NCI-H2107 treated with DMSO at 0.1 percent for 48 hours (cell line): ENCODE measurements around the gene CASZ1.

ENCODE experiments used
- DNase-seq: peaks from one replicate; lab custom pipeline; 2025; ENCODE audit not compliant: unreplicated experiment; lab: John Stamatoyannopoulos, UW

Gene CASZ1

DNA sequence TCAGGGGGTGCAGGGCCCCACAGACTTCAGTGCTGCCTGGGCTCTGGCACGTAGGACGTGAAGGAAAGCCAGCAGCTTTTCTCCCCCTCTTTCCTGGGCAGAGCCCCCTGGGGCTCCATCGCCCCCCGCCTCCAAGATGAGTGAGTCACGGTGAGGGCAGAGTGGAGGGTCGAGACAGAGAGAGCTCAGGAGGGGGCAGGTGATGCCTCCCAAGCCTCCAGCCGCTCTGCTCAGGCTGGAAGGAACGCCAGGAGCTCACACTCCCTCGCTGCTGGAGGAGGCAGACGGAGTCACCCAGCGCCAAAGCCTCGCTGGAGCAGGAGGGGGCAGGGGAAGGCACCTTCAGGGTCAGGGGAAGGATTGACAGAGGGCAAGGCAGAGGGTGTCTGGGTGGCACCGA is 119.5 kb downstream of the CASZ1 start:
- no peak for DNase-seq

DNA sequence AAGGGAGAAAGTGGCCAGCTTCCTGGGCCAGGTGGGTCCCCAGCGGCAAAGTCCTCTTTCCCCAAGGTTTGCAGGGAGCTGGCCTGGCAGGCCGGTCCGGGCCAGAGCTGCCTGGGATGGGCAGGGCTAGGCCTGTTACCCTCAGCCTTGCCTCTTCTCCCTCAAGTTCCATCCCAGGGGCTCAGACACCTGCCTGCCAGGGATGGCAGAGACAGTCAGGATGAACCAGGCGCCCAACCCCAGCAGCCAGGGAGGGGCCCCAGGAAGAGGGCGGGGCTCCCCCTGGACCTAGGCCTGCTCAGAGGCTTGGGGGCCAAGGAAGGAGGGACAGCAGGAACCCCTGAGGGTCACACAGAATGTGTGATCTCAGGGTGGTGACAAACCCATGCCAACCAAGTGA is 120.6 kb downstream of the CASZ1 start:
- DNase-seq: no peak

DNA sequence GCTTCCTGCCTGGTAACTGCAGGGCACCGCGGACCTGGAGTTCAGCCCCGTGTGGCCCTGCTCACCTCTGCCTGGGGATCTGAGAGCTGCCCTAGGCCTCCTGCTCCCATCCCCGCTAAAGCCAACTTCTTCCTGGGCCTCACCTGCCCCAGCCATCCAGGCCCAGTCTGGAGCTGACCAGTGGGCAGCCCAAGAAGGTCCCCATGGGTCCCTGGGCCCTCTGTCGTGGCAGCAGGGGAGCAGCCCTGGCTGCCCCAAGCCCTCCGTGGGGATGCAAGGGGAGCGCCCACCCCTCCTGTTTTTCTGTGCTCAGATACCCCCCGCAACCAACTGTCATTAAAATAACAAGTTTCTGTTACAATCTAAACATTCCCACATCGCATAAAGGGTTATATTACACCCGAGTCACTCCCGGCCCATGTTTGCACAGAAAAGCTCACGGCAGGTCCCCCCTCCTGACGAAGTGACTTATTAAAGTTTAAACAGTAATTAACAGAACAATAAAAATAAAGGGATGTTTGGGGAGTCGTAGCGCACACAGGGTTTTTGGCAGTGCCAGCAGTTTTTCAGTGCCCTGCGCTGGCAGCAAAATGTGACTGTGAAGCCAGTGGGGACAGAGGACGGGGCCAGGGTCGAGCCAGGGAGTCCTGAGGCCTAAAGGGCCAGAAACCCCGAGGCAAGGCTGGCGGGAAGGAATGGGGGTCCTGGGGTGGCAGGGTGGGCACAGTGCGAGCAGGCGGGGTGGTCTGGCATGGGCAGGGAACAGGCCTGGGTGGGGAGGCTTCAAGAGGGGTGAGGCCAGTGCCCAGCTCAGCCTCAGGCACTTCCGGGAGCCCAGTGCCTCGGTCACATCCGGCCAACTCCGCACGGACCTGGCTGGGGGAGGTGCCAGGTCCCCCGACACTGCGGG is 121.5 kb downstream of the CASZ1 start:
- DNase-seq: no peak

DNA sequence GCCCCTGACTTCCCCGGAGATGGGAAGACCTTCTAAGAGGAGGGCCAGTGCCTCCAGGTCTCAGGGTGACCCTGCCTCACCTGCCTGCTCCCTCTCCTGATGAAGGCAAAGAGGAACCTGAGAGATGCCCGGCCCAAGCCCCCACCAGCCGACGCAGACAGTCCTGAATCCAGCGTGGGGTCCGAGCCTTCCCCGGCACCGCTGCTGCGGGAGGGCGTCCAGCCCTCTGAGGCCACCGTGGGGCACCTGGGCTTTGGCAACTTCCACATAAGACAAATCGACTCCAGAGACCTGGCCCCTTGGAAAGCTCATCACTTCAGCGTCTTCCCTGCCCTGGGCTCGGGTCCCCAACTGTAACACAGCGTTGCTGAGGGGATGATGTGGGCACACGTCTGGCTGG is 122.2 kb downstream of the CASZ1 start:
- no peak for DNase-seq

DNA sequence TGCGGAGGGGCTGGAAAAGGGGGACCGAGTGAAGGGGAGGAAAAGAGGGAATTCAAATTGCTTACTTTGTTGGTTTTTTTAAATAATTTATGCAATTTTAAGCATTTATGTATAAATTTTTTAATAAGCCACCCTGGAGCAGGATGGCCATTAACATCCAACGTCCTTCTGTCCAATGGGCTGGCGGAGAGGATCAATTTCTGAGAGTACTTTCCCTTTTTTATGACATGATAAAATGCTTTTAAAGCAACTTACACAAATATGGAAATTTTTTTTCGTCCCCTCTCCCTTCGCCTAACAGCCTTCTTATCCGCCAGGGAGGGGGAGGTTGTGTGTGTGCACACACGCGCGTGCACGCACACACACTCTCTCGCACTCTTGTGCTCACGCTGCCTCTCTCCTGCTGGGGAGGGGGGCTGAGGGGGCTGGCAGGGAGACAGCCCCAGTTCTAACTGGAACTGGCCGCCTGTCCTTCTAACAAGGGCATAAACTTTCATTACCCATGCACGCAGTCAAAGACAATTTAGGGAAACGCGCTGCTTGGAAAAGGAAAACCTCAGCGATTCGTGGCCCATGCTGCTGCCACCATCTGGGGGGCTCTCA is 123.2 kb downstream of the CASZ1 start:
- no peak for DNase-seq

DNA sequence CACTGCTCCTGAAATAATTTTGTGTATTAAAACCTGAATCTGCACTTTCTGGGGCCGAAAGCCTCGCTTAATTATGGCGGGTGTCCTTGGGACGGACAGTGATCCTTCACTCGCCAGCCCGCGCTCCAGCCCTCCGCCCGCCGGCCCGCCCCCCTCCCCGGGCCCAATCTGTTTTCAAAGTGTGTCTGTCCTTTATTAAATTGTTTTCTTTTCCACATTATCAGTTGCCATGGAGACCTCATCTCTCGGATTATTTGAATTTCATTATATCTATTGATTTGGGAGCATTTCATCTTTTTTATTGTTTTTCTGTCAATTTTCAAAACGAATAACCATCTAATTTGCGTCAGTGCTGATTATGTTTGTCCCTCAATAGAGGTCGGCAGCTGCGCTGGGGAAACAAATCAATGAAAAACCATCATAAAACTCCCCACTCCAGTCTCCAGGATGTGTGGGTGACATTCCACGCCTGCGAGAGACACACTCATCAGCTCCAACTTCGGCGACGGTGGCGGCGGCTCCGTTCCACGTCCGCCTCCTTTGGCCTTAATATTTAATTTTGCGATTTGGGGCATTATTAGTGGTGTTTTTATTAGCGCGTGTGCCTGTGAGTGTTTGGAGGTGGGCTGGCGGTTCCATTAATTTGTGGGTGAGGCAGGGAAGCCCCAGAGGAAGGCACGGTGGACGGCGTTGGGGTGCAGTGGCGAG is 123.9 kb downstream of the CASZ1 start:
- DNase-seq: no peak

DNA sequence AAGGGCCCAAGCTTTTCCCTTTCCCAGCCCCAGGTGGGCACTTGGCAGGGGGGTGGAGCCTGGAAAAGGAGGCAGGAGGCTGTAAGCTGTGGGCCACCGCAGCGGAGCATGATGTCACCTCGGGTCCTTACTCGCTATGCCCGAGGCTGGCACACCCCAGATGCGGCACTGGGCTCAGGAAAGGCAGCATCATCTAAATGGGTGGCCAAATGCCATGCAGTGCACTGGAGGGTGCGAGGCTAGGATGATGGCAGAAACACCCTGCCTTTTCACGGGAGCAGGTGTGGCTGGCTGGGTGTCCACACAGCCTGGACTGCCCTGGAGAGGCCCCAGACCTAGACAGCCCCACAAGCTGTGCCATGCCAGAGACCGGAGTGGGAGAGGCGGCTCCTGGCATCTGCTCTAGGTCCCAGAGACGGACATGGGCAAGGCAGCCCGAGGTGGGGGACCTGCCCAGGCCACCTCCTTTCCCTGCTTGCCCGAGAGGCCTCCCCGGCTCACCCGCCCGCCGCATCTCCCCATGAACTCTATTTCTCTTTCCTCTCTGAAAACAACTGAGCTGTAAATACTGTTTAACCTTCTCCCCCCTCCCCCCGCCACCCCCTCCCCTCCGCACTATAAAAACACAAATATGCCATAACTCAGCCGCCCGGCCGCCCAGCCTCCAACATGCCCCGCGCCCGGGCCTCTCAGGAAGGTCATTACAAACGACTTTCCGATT is 124.7 kb downstream of the CASZ1 start:
- no peak for DNase-seq

- no peak for DNase-seq
Measured at GRCh38 chr1:10671090-10671489, 125.4 kb downstream of the CASZ1 start.

GRCh38 chr1:10670190-10670589 is 126.3 kb downstream of the CASZ1 start:
- DNase-seq: no peak

GRCh38 chr1:10669570-10669969 is 126.9 kb downstream of the CASZ1 start:
- DNase-seq: no peak

DNA sequence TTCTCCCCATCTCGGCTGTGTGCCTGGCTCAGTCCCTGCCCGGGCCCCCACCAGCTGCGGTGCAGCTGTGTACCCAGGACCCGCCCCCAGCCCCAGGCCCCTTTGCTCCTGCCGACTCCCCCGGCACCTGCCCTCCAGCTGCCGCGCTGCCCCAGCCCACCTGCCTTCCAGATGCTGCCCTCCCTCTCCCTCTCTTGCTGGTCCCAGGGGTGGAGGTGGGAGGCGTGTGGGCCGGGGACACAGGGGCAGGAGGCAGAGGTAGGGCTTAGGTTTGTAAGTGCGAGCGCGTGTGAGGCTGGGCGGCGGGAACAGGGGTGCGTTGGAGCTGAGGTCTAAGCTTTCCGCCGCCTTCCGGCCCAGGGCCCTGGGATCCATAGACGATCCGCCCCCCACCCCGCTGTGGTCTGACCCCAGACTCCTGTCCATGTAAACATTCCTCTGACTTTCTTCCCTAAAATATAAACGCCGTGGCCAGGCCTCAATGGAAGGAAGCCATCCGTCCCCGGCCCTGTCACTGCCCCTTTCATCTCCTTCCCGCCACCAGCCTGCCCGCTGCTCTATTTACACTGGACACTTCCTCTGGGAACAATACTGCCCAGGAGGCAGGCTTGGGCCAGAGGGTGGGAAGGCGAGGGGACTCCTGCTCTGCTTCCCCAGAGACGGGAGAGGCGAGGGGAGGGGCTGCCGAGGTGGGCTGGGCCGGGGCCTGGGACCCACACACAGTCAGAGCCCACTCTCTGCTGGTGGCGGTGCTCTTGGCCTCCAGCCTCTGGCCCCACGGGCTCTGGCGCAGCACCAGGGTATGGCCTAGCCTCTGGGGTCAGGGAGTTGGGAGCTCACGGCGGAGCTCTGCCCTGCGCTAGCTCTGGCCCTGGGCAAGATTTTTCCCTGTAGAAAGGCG is 128.3 kb downstream of the CASZ1 start:
- DNase-seq: no peak

- DNase-seq: no peak
Measured at GRCh38 chr1:10665930-10666850, 130.3 kb downstream of the CASZ1 start.

DNA sequence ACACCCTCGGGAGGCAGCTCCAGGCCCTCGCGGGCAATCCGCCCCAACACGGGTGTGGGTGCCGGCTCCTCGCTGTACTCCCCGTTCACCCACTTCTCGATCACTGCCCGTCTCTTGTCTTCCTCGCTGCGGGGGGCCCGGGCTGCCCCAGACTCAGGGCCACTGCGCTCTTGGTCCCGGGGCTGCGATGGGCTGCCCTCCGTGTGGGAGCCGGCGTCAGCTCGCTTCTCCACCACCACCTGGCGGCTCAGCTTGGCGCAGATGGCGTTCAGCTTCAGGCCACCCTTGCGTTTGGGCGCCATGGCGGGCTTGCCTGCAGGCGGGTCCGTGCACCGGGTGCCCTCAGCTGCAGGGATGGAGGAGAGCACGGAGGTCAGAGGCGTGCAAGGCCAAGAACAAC is 131.2 kb downstream of the CASZ1 start:
- no peak for DNase-seq

DNA sequence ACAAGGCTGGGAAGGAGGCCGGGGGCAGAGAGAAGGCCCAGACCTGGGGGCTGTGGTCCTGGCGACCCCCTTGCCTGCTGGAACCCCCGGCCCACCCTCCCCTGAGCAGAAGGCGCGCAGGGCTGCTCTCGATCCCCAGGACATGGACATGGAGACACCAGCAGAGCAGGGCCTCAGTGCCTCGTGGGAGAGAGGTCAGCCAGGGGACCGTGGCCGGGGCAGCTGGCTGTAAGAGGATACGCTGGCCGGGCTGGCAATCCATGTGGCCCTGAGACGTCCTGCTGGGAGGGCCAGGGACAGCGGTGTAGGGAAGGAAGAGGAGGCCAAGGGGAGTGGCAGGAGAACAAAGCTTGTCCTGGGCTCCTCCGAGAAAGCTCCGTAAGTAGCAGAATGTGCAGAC is 132.2 kb downstream of the CASZ1 start:
- no peak for DNase-seq

- no peak for DNase-seq
Measured at GRCh38 chr1:10663678-10664035, 132.8 kb downstream of the CASZ1 start.

DNA sequence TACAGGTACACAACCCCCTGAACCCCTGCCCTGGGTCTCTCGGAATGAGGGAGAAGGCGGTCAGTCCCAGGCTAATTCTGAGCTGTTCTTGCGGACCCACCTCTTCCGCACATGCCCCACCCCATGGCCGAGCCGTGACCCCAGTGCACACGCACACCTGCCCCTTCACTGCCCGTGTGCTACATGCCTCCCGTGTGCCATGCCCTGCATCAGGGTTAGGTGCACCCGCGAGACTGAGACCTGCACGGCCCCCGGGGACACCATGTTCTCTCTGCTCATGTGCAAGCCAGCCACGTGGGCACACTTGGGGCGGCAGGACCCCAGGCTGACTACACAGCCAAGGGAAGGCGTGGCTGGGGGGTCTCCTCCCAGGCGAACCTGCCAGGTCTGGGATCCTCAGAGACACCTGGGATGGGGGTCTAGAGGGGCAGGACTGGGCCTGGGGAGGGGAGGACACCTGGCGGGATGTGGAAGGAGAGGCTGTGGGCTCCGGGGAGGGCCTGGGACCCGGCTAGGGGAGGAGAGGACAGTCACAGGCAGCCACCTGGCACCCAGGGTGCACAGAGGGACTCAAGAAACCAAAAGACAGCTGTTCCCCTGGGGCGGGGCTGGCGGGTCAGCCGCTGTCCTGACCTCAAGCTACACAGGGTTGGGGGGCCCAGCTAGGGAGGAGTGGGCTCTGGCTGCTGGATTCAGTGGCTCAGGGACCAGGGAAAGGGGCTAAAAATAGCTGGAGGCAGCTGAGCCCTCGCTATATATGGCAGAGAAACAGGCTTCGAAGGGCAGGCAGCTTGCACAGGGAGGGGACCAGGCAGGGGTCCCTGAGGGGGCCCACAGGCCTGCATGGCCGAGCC is 133.4 kb downstream of the CASZ1 start:
- DNase-seq: no peak

DNA sequence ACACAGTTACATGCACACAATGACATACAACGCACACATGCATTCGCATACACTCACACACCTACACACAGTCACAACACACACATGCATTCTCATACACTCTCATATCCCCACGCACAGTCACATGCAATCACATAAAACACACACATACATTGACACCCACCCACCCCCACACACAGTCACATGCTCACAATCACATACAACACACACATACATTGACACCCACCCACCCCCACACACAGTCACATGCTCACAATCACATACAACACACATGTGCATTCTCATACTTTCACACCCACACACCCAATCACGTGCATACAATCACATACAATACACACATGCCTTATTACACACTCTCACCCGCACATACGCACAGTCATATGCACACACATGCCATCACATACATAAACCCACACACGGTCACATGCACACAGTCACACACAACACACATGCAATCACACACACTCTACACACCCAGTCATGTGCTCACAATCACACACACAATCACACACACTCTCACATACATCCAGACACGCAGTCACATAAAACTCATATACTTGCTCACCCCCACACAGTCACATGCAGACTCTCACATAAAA is 134.3 kb downstream of the CASZ1 start:
- DNase-seq: no peak

DNA sequence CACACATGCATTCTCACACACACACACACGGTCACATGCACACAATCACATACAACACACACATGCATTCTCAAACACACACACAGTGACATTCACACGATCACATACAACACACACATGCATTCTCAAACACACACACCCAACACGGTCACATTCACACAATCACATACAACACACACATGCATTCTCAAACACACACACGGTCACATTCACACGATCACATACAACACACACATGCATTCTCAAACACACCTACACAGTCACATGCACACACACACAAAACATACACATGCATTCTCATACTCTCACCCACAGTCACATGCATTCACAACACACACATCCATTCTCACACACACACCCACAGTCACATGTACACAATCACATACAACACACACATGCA is 135.0 kb downstream of the CASZ1 start:
- DNase-seq: no peak
